ENCODE data around the gene CACNB4. TPM values are rescaled to one million over a fixed set of nuclear protein-coding genes. Genes with fewer than 3 reads are reported as not detected.

The CACNB4 gene
- total and polyA plus RNA-seq, 9 of the 15 experiments (the other 6 are each of a cell fraction or from before 2014, with no cell fraction given) = 0.01 to 0.20 (median 0.04) TPM; not detected in 1

GRCh38 chr2:151789055-151789834, 309.6 kb downstream of the CACNB4 start:
- Histone ChIP-seq H3K4me3 (no peak overlapping the region), H4K20me1 (replicated peaks; ENCODE audit: control insufficient read depth, insufficient read depth, low read length) (no peaks in the 10 kb centered on the region), H3K9me3 (replicated peaks; ENCODE audit: control insufficient read depth, insufficient read depth, low read depth, low read length) (no peaks in the 10 kb centered on the region), H3K4me2 (ENCODE audit: insufficient read depth, low read length) (peak overlapping the region; percentile 22; the same call in 1 of the 2 replicates), H3K79me2 (ENCODE audit: control insufficient read depth, insufficient read depth, low read length) (no peaks in the 10 kb centered on the region), H3K9me1 (ENCODE audit: control insufficient read depth, insufficient read depth, low read length) (no peaks in the 10 kb centered on the region), H2AFZ (ENCODE audit: low read depth, low read length) (no peak overlapping the region), H3K27ac (ENCODE audit: extremely low read depth, low read depth, low read length) (peak overlapping the region; percentile 54), H3K4me1 (replicated peaks in 1 of 2; ENCODE audit: control insufficient read depth in 2 of 2, insufficient read depth in 2 of 2, low read length in 2 of 2) (peaks cover 13 to 37% of the 10 kb centered on the region in 2 experiments), H3K27me3 (ENCODE audit: control insufficient read depth in 2 of 2, insufficient read depth in 2 of 2, low read length in 2 of 2) (no peaks in the 10 kb centered on the region), H3K9ac (ENCODE audit: insufficient read depth in 1 of 2, low read depth in 2 of 2, low read length in 2 of 2) (0 out of 4 replicates have a peak overlapping the region, but pooled peaks of 1 of the 2 experiments have one; percentile 28), H3K36me3 (ENCODE audit: control insufficient read depth, insufficient read depth, low read length) (peaks cover 30% of the 10 kb centered on the region; the same call in 2 of the 3 replicates)
- ChIA-PET POLR2A (interaction anchor here (0.6 to 1.7 kb wide), 6 partner anchors 10 to 166 kb away, joined by 3 to 6 read pairs (median 4); no protein-coding TSS in a partner anchor), CTCF (ENCODE audit: low intra/inter-chr PET ratio) (no interaction called here)
- BruUV-seq (replicated peaks) = no TSS peak
- intact Hi-C loops (cut with micrococcal nuclease) = no loop called here
- FAIRE-seq (peak; percentile 78), DNase-seq (ENCODE audit: extremely low read depth in 1 of 4, low spot score in 3 of 4) (peak; percentile 72 to 87 (median 79)), ATAC-seq (peak; percentile 76)
- in situ Hi-C loops (cut with MboI) = no loop called here
- 6% methylated on average over 4 of the region's 4 CpGs for WGBS (ENCODE audit: insufficient coverage, low coverage, missing lambda C conversion rate)
- TF ChIP-seq MXI1 (IDR thresholded peaks at IDR 0.05; ENCODE audit: low read depth, low read length) (no peak), CBX5 (IDR thresholded peaks at IDR 0.05; ENCODE audit: borderline replicate concordance, low read depth) (no peak), ZNF318 (IDR thresholded peaks at IDR 0.05; ENCODE audit: borderline replicate concordance in 1 of 2, low read depth in 1 of 2) (no peak), CBX2 (IDR thresholded peaks at IDR 0.05; ENCODE audit: insufficient read depth, low read length, poor library complexity, severe bottlenecking) (no peak), RERE (CRISPR knock-in tag; IDR thresholded peaks at IDR 0.05; ENCODE audit: borderline replicate concordance) (no peak), KDM1A (IDR thresholded peaks at IDR 0.05) (peak; percentile 83 to 84), SUPT5H (IDR thresholded peaks at IDR 0.05) (no peak)

Data from K562 (cell line).